Left kidney (tissue), 2 donors: ENCODE measurements around the gene PTPN4. TPM values are rescaled to one million over a fixed set of nuclear protein-coding genes. Genes with fewer than 3 reads are reported as not detected.

Experiments used
- DNase-seq: peaks from one replicate; pipeline ENCODE4 v3.0.0-alpha.2; 2013
- polyA plus RNA-seq: library from polyadenylated mRNA; unstranded; fragments of 120-200 nt; gene quantifications from one replicate; pipeline ENCODE4 v1.2.1, GENCODE V29; 2013; ENCODE audit not compliant: insufficient read length

The PTPN4 gene
- polyA plus RNA-seq, 1 donor = 29.0 TPM

DNA sequence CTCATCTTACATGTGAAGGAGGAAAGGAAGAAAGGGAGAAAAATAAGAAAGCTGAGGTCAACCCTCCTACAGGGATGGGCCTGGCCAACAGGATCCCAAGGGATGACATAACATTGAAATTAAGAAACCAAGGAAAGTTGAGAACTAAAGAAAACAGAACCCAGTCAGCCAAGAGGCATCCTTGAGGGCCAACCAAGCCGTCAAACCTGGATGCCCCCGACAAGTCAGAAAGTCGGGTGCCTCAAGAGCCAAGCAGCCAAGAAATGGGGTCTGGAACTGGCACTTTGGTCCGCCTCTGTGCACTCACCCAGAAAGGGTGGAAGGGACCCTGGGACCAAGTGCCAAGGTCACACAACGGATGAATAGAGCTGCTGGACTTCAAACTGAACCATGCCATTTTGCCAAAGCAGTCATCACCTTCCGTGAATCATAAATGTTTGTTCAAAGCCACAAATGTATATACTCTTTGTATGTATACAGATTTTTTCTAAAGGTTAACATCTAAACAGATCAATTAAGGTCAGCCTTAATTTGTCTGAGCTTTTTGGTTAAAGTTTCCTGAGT is 27.0 kb upstream of the PTPN4 start:
- DNase-seq = no peak

DNA sequence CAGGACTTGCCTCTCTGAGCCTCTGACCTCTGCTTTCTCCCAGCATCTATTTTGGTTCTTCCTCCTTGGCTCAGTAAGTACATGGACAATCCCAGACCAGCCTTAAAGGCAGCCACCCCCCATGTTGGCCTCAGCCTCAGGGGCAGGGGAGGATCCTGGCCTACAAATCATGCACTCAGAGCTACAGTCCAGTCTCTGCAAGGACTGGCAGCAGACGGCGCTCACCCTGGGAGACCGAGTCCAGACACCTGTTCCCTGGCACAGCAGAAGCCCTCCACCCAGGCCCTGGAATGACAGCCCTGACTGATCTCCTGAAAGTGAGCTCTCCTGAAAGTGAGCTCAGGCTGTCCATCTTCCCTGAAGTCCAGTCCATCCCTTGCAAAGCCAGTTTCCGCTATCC is 25.7 kb upstream of the PTPN4 start:
- no peak for DNase-seq

GRCh38 chr2:119735565-119735964 is 24.2 kb upstream of the PTPN4 start:
- no peak for DNase-seq

DNA sequence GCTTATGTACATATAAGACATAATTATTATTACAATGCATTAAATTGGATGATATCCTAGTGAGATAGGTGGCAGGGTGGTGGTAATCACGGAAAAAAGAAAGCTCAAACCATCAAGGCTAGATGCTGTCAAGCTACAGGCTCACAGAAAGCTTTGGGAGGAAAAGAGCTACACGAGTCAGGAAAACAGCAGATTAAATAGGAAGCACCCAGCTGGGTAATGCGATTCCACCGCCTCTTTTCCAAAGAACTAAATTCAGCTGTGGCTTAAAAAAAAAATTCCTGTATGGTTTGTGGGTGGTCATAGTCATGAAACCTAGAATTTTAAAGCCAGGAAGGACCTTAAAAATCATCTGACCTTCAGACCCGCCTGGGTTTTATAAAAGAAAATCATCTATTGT is 23.7 kb upstream of the PTPN4 start:
- no peak for DNase-seq

DNA sequence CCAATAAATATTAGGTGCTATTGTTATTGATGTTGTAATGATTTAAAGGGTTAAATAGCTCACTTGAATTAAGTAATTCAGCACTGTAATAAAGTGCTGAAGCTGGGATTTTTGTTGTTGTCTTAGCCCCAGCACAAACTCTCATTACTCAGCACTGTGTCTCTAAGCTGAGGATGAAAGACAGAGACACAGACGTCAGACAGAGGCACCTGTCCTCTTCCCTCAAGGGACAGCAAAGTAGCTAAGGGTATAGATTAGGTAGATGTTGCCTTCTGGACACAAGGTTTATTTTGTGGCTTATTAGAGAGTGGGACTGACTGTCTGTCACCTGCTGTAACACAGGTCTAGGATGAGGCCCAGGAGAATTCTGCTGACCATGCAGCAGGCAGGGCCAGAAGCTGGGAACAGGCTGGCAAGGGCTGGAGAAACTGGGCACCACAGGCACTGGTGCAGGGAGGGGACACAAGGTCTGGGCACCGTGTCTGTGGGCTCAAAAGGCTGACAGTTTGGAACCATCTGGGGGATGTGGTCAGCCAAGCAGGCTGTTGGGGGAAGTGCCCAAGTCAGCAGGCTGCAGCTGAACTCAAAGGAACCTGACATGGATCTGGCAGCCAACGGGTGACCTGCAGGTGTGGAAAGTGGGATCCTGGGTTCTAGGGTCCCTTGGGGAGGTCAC is 20.0 kb upstream of the PTPN4 start:
- no peak for DNase-seq

DNA sequence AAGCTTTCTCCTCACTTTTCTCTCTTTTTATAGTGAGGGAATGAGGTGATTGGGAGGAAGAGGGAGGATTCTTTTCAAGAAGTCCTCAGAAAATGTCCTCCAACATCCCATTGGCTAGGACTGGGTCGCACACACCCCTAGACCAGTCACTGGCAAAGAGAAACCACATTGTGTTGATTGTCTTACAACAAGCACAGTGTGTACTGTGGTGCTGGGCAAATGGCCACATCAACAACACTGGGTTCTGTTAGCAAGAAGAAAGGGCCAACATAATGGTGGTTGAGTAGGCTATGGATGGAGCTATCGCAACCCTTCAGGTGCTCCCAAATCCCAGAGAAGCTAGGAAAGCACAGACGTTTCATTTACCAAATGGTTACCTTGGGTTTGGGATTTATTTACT is 18.7 kb upstream of the PTPN4 start:
- DNase-seq = no peak

- DNase-seq = no peak
Measured at GRCh38 chr2:119741868-119742267, 17.9 kb upstream of the PTPN4 start.

DNA sequence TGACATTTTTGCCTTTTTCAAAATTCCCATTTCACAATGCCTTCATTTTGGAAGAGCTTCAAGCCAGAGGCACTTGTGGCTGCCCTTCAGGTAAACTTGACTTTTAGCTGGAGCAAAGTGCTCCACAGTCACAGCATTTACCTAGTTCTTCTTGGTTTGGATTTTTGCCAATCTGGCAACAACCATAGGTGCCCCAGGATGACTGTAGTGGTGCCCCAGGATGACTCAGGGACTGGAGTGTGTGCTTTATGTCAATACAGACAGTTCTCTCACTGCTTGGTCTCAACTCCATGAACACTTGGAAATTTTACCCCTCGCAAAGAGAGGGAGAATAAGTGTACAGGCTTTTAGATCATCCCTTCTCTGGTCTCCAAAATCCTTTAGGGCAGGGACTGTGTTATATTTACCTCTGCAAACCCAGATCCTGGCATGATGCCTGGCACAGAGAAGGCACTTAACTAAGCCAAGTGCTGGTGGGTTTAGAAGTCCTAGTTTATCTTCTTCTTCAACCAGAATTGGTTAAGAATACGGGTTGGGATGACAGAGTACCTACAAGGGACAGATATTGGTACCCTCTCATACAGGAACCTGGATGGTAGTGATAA is 15.3 kb upstream of the PTPN4 start:
- DNase-seq = no peak

- DNase-seq = no peak
Measured at GRCh38 chr2:119745566-119745965, 14.2 kb upstream of the PTPN4 start.

GRCh38 chr2:119746836-119747686 is 12.7 kb upstream of the PTPN4 start:
- DNase-seq = no peak

DNA sequence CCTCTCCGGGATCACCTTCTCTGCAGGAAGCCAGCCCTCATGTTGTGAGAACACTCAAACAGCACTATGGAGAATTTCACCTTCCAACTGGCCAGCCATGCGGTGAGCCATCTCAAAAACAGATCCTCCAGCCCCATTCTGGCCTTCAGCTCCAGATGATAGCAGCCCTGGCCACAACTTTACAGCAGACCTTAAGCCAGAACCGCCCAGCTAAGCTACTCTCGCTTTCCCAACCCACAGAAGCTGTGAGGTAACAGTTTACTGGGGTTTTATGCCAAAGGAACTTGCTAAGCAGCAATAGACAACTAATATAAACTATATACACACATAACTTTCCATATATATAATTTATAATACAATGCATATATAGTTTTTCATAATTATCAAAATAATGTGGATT is 11.6 kb upstream of the PTPN4 start:
- no peak for DNase-seq

DNA sequence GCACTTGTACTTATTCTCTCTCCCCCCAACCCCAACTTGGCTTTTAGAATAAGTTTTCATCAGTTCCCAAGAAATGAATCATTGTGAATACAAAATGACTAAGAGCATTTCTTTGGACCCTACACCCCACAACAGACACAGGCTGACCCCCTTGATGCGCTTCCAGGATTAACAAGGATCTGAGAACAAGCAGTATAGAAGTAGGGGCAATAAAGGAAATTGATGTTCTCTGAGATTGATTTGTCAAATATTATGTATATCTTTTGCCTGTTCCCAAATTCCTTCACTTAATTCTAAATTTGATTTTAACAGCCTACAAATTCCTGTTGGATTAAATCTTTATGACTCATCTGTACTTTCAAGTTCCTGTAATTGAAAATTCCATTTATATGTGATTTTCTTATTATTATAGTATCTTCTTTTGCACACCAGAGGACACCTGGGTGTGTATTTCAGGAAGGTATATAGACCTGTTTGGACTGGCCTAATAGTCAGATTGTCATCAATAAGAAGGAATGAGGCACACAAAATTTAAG is 10.2 kb upstream of the PTPN4 start:
- no peak for DNase-seq

DNA sequence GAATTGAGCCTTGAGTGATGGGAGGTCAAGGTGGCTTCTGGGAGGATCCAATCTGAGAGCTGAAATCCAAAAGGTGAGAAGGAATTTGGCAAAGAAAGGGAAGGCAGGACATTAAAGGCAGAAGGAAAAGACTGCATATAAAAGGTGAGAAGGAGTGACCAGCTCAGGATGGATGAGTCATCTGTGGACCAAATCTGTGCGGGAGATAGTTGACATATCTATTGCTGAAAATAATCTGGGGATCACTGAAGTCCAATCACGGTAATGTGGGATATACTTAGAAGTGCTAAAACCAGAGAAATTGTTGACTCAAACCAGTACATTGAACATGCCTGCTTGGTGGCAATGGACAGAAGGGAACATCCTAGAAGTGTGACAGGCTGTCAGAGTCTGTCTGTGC is 8.0 kb upstream of the PTPN4 start:
- no peak for DNase-seq

DNA sequence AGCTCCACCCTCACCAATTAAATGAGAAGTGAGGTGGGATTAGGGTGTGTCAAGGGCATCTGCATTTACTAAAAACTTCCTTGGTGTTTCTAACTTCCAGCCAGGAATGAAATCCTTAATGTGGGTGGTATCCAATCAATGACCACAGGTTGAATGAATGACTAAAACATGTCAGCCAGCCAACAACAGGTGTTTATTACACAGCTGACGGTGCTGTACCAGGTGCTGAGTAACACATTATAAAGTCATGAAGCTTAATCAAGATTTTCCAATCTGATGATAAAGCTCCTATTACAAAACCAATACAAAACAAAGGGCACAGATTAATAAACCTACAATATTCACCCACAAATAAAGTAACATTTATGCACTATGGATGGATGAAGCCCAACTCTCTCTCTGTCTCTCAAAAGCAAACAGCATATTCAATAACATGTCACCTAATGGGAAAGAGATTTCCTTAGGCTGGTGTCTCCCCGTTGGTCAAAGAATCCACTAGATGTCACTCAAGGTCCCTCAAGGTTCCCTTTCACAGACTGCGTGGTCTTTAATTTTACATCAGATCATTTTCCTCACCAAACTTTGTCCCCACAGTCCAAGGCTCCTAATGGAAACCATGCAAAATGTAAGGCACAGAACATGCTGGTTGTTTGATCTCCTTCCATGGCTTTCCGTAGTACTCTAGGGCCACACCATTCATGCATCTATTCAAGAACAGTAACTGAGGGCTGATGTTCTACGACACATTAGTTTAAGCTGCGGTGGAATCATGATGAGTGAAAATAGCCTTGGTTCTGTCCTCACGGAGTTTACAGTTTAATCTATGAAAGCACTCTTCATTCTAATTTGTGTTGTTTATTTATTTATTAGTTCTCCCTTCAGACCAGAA is 6.4 kb upstream of the PTPN4 start:
- no peak for DNase-seq

- DNase-seq = no peak
Measured at GRCh38 chr2:119753930-119754321, 5.8 kb upstream of the PTPN4 start.

- no peak for DNase-seq
Measured at GRCh38 chr2:119755906-119756305, 3.8 kb upstream of the PTPN4 start.

GRCh38 chr2:119756837-119757236 is 2.9 kb upstream of the PTPN4 start:
- no peak for DNase-seq

GRCh38 chr2:119758881-119759450 is 756 bp upstream of the PTPN4 start:
- no peak for DNase-seq

DNA sequence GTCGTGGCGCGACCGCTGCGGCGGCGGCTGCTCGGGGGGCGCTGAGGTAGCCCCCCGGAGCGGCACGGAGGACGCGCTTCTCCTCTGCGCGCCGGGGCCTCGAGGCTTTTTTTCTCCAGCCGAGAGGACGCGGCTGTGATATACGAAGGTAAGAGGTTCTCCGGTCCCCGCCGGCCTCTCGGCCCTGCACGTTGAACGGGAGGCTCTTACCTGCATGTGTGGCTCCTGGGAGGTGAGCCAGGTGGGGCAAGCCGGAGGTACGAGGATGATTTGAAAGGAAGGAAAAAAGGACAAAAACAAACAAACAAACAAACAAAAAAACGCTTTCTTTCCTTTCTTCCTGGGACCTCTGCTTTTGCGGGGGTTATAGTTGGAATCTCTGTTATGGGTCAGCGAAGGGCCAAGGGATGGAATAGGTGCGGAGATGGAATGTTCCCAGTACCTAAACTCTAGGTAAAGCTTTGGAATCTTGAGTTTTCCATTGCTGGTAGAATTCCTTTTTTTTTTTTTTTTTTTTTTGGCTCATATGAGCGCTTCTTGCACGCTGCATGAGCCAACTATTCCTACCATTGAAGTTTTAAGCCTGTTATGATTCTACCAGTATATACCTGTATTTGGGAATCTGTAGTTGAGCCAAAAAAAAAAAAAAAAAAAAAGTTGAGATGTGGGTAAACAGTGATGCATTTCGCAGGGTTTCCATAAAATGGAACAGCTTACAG is 674 bp downstream of the PTPN4 start:
- DNase-seq = peak; percentile 39

DNA sequence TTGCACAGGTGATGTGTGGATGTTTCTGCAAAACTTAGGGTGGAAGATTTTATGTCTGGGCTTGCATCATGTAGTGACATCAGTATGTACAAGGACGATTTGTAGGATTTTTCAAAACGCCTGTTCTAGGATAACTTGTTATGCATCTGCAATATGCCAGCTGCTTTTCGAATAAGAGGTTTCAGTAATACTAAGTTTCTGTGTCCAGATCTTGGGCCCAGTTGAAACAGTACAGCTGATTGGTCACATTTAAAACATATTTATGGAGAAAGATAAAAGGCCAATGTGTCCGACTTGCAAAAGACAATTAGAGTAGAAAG is 1.2 kb downstream of the PTPN4 start:
- peak; percentile 32 for DNase-seq

DNA sequence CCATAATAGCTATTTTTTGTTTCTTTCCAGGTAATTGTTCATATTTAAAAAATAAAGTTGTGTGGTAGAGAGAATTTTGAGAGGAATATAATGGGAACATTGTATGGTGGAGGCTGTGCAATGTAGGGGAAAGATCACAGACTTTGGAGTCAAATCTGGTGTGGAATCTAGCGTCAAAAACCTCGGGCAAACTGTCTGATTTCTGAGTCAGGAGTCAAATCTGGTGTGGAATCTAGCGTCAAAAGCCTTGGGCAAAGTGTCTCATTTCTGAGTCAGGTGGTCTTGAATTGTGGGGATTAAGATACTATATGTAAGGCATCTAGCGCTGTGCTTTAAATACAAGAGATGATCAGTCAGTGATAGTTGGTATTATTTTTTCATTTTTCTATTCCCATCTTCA is 5.1 kb downstream of the PTPN4 start:
- no peak for DNase-seq
